ACC112 (cell line): ENCODE results near the gene EFNA4.

Experiments used
- H2AFZ ChIP-seq: fragments of 200-600 bp; sonication (generic); one replicate; pipeline ENCODE4 v1.6.0; 2017; ENCODE audit warnings: antibody characterized with exemption, low read length; ENCODE audit not compliant: unreplicated experiment
- H3K27ac ChIP-seq: fragments of 200-600 bp; sonication (generic); 2 replicates; pipeline ENCODE4 v1.5.1; 2014; ENCODE audit warnings: low read depth, mild to moderate bottlenecking, antibody characterized with exemption, low read length, moderate library complexity
- H3K27me3 ChIP-seq: fragments of 200-600 bp; sonication (generic); 2 replicates; pipeline ENCODE4 v1.6.1; 2014; ENCODE audit warnings: mild to moderate bottlenecking, antibody characterized with exemption, low read length, moderate library complexity, mixed read lengths; ENCODE audit not compliant: insufficient read depth
- H3K36me3 ChIP-seq: fragments of 200-600 bp; sonication (generic); 2 replicates; pipeline ENCODE4 v1.6.1; 2016; ENCODE audit warnings: mild to moderate bottlenecking, antibody characterized with exemption, low read length, moderate library complexity, mixed read lengths; ENCODE audit not compliant: insufficient read depth
- H3K4me1 ChIP-seq: fragments of 200-600 bp; sonication (generic); one replicate; pipeline ENCODE4 v1.6.1; 2016; ENCODE audit warnings: low read length, mixed read lengths; ENCODE audit not compliant: insufficient read depth, unreplicated experiment, control insufficient read depth
- H3K4me3 ChIP-seq: fragments of 200-600 bp; sonication (generic); 2 replicates; pipeline ENCODE4 v1.5.1; 2014; ENCODE audit warnings: mild to moderate bottlenecking, low read depth, low read length
- H3K79me2 ChIP-seq: fragments of 200-600 bp; sonication (generic); one replicate; pipeline ENCODE4 v1.6.0; 2016; ENCODE audit warnings: low read length; ENCODE audit not compliant: control insufficient read depth, unreplicated experiment, insufficient read depth

Gene EFNA4

DNA sequence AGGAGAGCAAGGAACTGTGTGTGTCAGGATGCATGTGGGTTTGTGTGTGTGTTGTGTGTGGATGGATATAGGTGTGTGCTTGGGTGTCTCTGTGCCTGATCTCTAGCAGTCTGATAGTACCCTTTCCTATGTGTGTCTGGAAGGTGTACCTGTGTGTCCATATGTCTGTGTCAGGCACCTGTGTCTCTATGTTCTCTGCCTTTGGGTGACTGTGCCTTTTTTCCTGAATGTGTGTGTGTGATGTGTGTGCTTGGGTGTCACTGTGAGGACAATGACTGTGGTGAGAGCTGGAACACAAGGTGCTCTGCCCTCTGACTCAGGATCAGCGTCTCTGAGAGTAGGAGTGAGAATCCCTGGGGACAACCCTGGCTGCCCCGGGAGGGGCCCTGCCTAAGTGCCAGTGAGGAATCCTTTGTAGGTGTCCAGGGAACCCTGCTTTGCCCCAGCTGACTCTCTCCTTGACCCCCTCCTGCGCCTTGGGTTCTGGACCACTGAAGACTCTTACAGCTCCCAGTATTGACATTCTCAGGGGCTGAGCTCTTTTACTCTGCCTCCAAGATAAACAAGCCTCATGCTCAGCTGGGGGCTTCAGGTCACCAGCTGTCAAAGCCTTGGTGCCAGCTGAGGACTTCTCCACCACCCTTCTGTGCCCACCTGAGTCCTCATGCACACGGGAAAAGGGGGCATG, 14.4 kb downstream of the EFNA4 start:
- peaks cover 41% of the 10 kb centered on the region for H3K27me3 ChIP-seq
- H2AFZ ChIP-seq = no peak overlapping the region
- H3K79me2 ChIP-seq = no peaks in the 10 kb centered on the region
- no peak overlapping the region; the same call in 1 of the 2 replicates for H3K4me3 ChIP-seq
- no peaks in the 10 kb centered on the region for H3K36me3 ChIP-seq
- H3K4me1 ChIP-seq = peaks cover 17% of the 10 kb centered on the region
- H3K27ac ChIP-seq = no peak overlapping the region

DNA sequence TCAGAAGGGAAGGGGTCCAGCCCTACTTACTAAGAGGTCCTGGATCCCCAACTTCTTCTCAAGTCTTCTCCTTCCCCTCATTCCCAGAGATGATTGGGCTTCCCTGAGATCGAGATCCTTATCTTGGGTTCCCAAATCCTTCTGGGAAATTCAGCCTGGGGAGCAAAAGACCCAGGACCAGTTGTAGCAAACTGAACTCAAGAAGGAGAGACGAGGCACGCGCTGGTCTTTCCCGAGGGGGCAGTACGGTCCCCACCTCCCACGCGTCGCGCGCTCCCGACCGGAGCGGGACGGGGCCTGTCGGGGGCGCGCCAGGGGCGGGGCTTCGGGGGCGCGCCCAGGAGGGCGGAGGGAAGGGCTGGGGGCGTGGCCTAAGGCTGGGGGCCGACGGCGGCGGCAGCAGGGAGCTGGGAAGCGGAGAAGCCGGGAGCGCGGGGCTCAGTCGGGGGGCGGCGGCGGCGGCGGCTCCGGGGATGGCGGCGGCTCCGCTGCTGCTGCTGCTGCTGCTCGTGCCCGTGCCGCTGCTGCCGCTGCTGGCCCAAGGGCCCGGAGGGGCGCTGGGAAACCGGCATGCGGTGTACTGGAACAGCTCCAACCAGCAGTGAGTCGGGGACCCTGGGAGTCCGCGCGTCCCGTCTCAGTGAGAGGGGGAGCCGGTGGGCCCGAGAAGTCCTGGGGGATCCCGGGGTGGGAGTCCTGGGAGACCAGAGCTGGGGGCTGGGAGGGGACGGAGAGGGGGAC, 15.1 kb downstream of the EFNA4 start, which contains the start of gene EFNA3:
Gene EFNA3, plus strand, starts transcription at position 369 of the 741 bp plus-strand sequence. Its CDS starts 105 bp downstream, at position 474.
- Histone ChIP-seq H3K27me3 (peaks cover 48% of the 10 kb centered on the region), H3K27ac (no peak within 1 kb of the TSS), H2AFZ (no peak within 1 kb of the TSS), H3K4me3 (peak within 1 kb of the TSS; percentile 47), H3K4me1 (peaks cover 17% of the 10 kb centered on the region), H3K79me2 (no peaks in the 10 kb centered on the region), H3K36me3 (no peaks in the 10 kb centered on the region)

DNA sequence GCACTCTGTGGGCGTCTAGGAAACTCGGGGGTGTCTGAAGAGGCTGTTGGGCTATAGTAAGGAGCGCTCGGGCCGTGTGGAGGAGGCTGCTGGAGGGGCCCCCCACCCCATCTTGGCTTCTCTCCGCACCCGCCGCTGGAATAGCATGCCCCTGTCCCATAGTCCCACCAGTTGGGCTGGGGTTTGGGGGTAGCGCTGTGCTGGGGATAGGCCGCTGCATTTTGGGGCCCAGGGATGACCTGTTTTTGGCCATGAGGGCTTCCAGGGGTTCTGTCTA, 15.6 kb downstream of the EFNA4 start:
- peaks cover 18% of the 10 kb centered on the region for H3K4me1 ChIP-seq
- H3K4me3 ChIP-seq = peak overlapping the region; percentile 47
- no peaks in the 10 kb centered on the region for H3K36me3 ChIP-seq
- H2AFZ ChIP-seq = no peak overlapping the region
- no peak overlapping the region for H3K27ac ChIP-seq
- H3K27me3 ChIP-seq = peaks cover 51% of the 10 kb centered on the region
- H3K79me2 ChIP-seq = no peaks in the 10 kb centered on the region

DNA sequence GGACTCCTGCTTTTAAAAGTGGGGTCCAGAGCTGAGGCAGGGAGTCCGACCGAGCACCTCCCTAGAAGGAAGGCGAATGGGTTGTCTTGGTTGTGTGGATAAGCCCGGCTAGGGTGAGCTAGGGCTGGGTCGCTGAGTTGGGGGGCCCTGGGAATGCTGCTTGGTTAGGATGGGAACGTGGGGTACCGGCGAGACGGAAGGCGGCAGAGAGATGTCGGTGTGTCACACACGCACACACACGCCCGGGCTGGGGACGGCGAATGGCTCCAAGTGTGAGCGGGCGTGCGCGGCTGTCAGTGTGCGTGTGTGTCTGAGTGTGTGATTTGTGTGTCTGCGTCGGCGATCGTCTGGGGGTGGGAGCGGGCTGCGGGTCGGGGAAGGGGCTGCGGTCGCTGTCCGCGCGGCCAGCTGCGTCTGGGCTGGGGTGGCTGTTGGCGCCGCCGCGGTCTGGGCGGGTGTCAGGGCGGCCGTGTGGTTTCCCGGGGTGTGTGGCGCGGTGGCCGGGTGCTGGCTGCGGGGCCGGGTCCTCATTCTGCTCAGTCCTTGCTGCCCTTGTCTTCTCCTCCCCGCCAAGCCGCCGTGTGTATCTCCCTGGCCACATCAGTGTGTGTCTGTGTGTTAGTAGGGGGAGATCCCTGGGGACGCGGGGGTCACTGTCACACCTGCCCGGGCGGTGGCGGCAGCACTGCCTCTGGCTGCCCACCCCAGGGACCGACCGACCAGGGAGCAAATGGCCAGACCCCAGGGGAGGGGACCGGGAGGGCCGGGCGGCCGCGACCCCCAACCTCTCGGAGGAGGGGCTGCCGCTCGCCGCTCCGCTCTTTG, 16.2 kb downstream of the EFNA4 start:
- Histone ChIP-seq H3K4me3 (peak overlapping the region; percentile 47; the same call in 1 of the 2 replicates), H2AFZ (no peak overlapping the region), H3K36me3 (no peaks in the 10 kb centered on the region), H3K4me1 (peaks cover 22% of the 10 kb centered on the region), H3K79me2 (no peaks in the 10 kb centered on the region), H3K27me3 (peaks cover 51% of the 10 kb centered on the region), H3K27ac (no peak overlapping the region)

DNA sequence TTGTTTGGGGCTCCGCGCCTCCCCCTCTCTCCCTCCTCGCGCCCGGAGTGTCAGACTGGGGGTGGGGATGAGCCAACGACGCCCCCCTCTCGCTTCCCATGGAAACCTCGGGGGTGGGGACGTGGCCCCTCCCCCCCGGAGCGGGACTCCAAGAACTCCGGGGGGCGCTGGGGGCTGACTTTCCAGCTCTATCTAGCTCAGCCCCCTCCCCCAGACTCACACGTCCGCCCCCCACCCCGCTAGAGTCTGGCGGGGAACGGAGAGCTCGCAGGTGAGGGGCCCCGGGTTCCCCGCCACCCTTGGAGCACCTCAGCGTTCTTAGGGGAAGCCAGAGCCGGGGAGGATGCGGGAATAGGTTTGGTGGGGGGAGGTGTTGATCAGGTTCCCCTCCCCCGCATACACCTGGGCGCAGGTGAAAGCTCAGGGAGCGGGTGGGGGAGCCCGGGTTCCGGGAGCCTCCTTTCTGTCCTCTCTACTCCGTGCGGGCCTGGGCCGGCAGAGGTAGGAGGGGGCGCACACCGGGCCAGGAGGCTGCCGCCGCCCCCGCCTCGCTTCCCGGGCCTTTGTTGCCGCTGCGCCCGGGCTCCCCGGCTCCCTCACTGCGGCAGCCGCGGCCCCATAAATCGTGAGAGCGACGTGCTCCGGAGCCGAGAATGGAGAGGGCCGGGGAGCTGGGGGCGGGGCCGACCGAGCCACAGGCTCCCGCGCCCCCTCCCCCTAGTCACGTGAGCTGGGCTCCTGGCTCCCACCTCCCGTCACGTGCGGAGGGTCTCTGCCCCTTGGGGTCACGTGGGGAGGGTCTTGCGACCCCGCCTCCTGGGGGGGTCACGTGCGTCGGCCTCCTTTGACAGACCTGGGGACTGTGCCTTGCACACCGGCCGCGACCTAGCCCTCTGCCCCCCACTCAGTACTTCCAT, 17.0 kb downstream of the EFNA4 start:
- H3K79me2 ChIP-seq = no peaks in the 10 kb centered on the region
- no peak overlapping the region for H3K27ac ChIP-seq
- no peak overlapping the region for H2AFZ ChIP-seq
- H3K4me3 ChIP-seq = 0 out of 2 replicates have a peak overlapping the region, but pooled peaks have one; percentile 5
- H3K4me1 ChIP-seq = peaks cover 22% of the 10 kb centered on the region
- H3K36me3 ChIP-seq = no peaks in the 10 kb centered on the region
- H3K27me3 ChIP-seq = peaks cover 51% of the 10 kb centered on the region

DNA sequence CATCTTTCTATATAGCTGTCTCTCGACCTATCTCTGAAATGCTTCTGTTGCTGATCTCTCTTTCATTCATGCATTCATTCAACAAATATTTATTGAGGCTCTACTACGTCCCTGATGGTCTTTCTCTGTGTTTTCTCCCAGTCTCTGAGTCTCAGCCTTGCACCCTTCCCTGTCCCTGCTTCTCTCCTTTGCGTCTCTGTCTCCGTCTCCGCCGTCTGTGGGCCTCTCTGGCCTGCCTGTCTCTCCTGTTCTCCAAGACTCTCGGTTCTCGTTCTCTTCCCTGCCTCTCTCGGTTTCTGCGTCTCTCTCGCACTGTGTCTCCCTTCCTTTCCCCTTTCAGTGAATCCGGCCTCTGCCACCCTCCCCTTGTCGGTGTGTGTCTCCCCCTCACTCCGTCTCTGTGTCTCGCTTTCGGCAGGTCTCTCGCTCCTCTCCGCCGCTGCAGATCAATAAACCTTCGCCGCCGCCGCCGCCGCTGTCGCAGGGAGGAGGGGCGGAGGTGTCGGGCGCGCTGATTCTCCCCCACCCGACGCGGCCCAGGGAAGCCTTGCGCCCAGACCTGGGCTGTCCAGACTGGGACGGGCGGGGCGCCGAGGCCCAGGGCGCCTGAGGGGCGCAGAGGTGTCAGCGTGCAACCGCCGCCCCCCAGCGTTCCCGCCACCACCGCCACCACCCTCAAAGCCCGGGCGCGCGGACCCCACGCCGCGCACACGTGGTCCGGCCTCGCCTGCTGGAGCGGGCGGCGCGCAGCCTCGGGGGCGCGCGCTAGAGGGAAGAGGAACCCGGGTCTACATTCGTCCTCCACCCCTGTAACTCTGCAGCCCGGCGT, 18.1 kb downstream of the EFNA4 start:
- Histone ChIP-seq H3K27me3 (peaks cover 51% of the 10 kb centered on the region), H3K79me2 (no peaks in the 10 kb centered on the region), H3K36me3 (no peaks in the 10 kb centered on the region), H2AFZ (no peak overlapping the region), H3K4me1 (peaks cover 25% of the 10 kb centered on the region), H3K4me3 (peak overlapping the region; percentile 52), H3K27ac (no peak overlapping the region)

DNA sequence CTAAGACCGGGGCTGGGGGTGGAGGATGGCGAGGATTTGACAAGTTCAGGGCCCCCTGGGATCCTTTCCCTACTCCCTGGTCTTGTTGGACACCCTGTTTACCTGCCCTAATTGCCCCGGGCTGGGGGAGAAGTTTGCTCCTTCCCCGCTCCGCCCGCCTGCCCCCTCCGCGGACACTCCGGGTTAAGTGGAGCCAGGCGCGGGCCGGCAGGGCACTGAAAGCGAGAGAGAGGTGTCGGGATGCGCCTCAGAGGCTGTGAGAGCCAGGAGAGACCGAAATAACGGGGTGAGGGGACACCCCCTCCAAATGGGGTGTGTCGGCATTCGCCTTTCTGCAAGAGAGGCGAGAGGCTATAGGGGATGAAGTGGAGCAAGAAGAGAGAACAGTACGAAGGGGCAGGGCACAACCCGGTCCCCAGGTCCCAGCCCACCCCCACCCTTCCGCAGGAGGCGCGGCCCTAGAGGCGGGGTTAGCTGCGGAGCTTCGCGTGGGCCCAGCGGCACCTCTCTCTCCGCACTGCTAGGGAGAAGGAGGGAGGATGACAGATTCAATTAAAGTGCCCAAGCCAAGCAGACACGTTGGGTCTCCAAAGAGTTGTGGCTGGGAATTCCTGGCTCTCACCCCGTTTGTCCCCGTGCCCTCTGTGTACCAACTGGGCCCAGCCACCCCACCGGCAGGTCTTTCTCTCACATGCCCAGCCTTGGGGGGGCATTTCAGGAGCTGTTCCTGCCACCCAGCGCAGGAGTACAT, 18.9 kb downstream of the EFNA4 start:
- Histone ChIP-seq H3K4me1 (peaks cover 27% of the 10 kb centered on the region), H2AFZ (no peak overlapping the region), H3K27ac (no peak overlapping the region), H3K79me2 (no peaks in the 10 kb centered on the region), H3K4me3 (peak overlapping the region; percentile 52), H3K36me3 (no peaks in the 10 kb centered on the region), H3K27me3 (peaks cover 51% of the 10 kb centered on the region)

DNA sequence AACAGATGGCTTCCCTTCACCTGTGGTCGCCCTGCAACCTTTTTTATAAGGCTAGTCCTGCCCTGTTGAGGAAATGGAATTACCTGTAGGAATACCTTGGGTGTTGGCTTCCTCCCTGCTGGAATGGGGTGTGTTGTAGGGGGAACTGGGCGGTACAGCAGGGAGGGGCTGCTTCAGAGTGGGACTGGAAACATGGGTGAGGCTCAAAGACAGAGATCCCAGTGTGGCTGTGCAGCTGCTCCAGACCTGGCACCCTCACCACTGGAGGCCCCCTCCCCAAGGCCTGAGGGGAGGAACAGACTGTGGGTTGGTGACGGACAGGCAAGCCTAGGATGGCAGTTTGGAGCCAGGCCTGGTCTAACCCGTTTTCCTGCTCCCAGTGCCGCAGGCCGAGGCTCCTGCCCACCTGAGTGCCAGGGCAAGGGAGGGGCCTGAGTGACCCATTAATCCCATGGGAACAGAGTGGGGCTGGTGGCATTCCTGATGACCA, 19.6 kb downstream of the EFNA4 start:
- H3K4me3 ChIP-seq = no peak overlapping the region
- H3K79me2 ChIP-seq = no peaks in the 10 kb centered on the region
- H3K27me3 ChIP-seq = peaks cover 51% of the 10 kb centered on the region
- H2AFZ ChIP-seq = no peak overlapping the region
- H3K4me1 ChIP-seq = peaks cover 22% of the 10 kb centered on the region
- no peaks in the 10 kb centered on the region for H3K36me3 ChIP-seq
- no peak overlapping the region for H3K27ac ChIP-seq
